ENCODE data around the gene FGGY. TPM values are rescaled to one million over a fixed set of nuclear protein-coding genes. Genes with fewer than 3 reads are reported as not detected.
"Not testable (repeated sequence)": the region's sequence is repeated elsewhere in the genome, so short reads cannot be mapped to it uniquely, and the experiment has no call there.

Gene FGGY
- total and polyA plus RNA-seq, 4 donors: 5.3 to 25.1 (median 11.9) TPM

- peaks cover 3 to 5% of the 10 kb centered on the region in 2 donors for H3K4me1 ChIP-seq (ENCODE audit: control insufficient read depth in 1 of 2, insufficient read depth in 2 of 2, low read length in 2 of 2)
- H3K36me3 ChIP-seq (ENCODE audit: control insufficient read depth in 1 of 2, insufficient read depth in 2 of 2, low read length in 1 of 2): no peaks in the 10 kb centered on the region
- H3K27me3 ChIP-seq (ENCODE audit: control insufficient read depth in 1 of 2, insufficient read depth in 2 of 2, low read length in 1 of 2): no peaks in the 10 kb centered on the region
- H3K9me3 ChIP-seq (ENCODE audit: control insufficient read depth, low read length): no peaks in the 10 kb centered on the region
- ATAC-seq (ENCODE audit: low FRiP score) (no peak), DNase-seq (peak in 1 of 2 donors; percentile 75)
- H3K27ac ChIP-seq (ENCODE audit: low read depth in 1 of 2, low read length in 2 of 2): no peak overlapping the region
- H3K4me3 ChIP-seq (ENCODE audit: low read length in 2 of 2): no peak overlapping the region
- intact Hi-C loops (cut with DNase I): loop anchor here (10.0 kb wide), 2 partner anchors 141 to 411 kb away; no protein-coding TSS in a partner anchor
- WGBS, 2 donors: 91 to 93% methylated on average over 12 of the region's 12 CpGs
These were observed 3.0 kb upstream of the FGGY start for GRCh38 chr1:59293849-59294248.

GRCh38 chr1:59294423-59294822 lies 2.5 kb upstream of the FGGY start:
- DNase-seq (no peak), ATAC-seq (ENCODE audit: low FRiP score) (no peak)
- no peak overlapping the region for H3K4me3 ChIP-seq (ENCODE audit: low read length in 2 of 2)
- H3K27me3 ChIP-seq (ENCODE audit: control insufficient read depth in 1 of 2, insufficient read depth in 2 of 2, low read length in 1 of 2): no peaks in the 10 kb centered on the region
- intact Hi-C loops (cut with DNase I): loop anchor here (10.0 kb wide), 2 partner anchors 140 to 410 kb away; no protein-coding TSS in a partner anchor
- H3K36me3 ChIP-seq (ENCODE audit: control insufficient read depth in 1 of 2, insufficient read depth in 2 of 2, low read length in 1 of 2): no peaks in the 10 kb centered on the region
- WGBS, 2 donors: 96 to 98% methylated on average over 4 of the region's 4 CpGs
- H3K27ac ChIP-seq (ENCODE audit: low read depth in 1 of 2, low read length in 2 of 2): no peak overlapping the region
- H3K9me3 ChIP-seq (ENCODE audit: control insufficient read depth, low read length): no peaks in the 10 kb centered on the region
- H3K4me1 ChIP-seq (ENCODE audit: control insufficient read depth in 1 of 2, insufficient read depth in 2 of 2, low read length in 2 of 2): peaks cover 3 to 5% of the 10 kb centered on the region in 2 donors

GRCh38 chr1:59295618-59296017 lies 1.3 kb upstream of the FGGY start:
- no peak for DNase-seq
- Histone ChIP-seq H3K27ac (ENCODE audit: low read depth in 1 of 2, low read length in 2 of 2) (peak overlapping the region; percentile 74 to 76), H3K4me1 (ENCODE audit: control insufficient read depth in 1 of 2, insufficient read depth in 2 of 2, low read length in 2 of 2) (peaks cover 3 to 5% of the 10 kb centered on the region in 2 donors), H3K4me3 (ENCODE audit: low read length in 2 of 2) (peak overlapping the region; percentile 54 to 75), H3K36me3 (ENCODE audit: control insufficient read depth in 1 of 2, insufficient read depth in 2 of 2, low read length in 1 of 2) (no peaks in the 10 kb centered on the region), H3K9me3 (ENCODE audit: control insufficient read depth, low read length) (no peaks in the 10 kb centered on the region), H3K27me3 (ENCODE audit: control insufficient read depth in 1 of 2, insufficient read depth in 2 of 2, low read length in 1 of 2) (no peaks in the 10 kb centered on the region)
- ATAC-seq (ENCODE audit: low FRiP score): no peak
- intact Hi-C loops (cut with DNase I): loop anchor here (2.0 to 10.0 kb wide), 6 partner anchors 139 to 511 kb away; partner anchors contain the start of gene JUN (in 1 of the 2)
- 19 to 23% methylated on average over 4 of the region's 4 CpGs for WGBS, 2 donors

- ATAC-seq (ENCODE audit: low FRiP score) (peak; percentile 65), DNase-seq (peak in 1 of 2 donors; percentile 73)
- H3K36me3 ChIP-seq (ENCODE audit: control insufficient read depth in 1 of 2, insufficient read depth in 2 of 2, low read length in 1 of 2): no peaks in the 10 kb centered on the region
- H3K27me3 ChIP-seq (ENCODE audit: control insufficient read depth in 1 of 2, insufficient read depth in 2 of 2, low read length in 1 of 2): no peaks in the 10 kb centered on the region
- no peaks in the 10 kb centered on the region for H3K9me3 ChIP-seq (ENCODE audit: control insufficient read depth, low read length)
- 61% methylated on average over 2 of the region's 2 CpGs for WGBS, 2 donors
- intact Hi-C loops (cut with DNase I): loop anchor here (5.0 to 10.0 kb wide), 5 partner anchors 137 to 407 kb away; no protein-coding TSS in a partner anchor
- peaks cover 3 to 5% of the 10 kb centered on the region in 2 donors for H3K4me1 ChIP-seq (ENCODE audit: control insufficient read depth in 1 of 2, insufficient read depth in 2 of 2, low read length in 2 of 2)
- peak overlapping the region in 1 of 2 donors; percentile 15 for H3K27ac ChIP-seq (ENCODE audit: low read depth in 1 of 2, low read length in 2 of 2)
- H3K4me3 ChIP-seq (ENCODE audit: low read length in 2 of 2): no peak overlapping the region
These were observed 1.2 kb downstream of the FGGY start for GRCh38 chr1:59298026-59298583.

GRCh38 chr1:59298710-59299346 lies 1.9 kb downstream of the FGGY start:
- Histone ChIP-seq H3K4me3 (ENCODE audit: low read length in 2 of 2) (no peak overlapping the region), H3K36me3 (ENCODE audit: control insufficient read depth in 1 of 2, insufficient read depth in 2 of 2, low read length in 1 of 2) (no peaks in the 10 kb centered on the region), H3K9me3 (ENCODE audit: control insufficient read depth, low read length) (no peaks in the 10 kb centered on the region), H3K4me1 (ENCODE audit: control insufficient read depth in 1 of 2, insufficient read depth in 2 of 2, low read length in 2 of 2) (peaks cover 3 to 5% of the 10 kb centered on the region in 2 donors), H3K27me3 (ENCODE audit: control insufficient read depth in 1 of 2, insufficient read depth in 2 of 2, low read length in 1 of 2) (no peaks in the 10 kb centered on the region), H3K27ac (ENCODE audit: low read depth in 1 of 2, low read length in 2 of 2) (no peak overlapping the region)
- no peak for ATAC-seq (ENCODE audit: low FRiP score)
- no peak for DNase-seq
- intact Hi-C loops (cut with DNase I): loop anchor here (5.0 to 10.0 kb wide), 5 partner anchors 136 to 406 kb away; no protein-coding TSS in a partner anchor
- WGBS, 2 donors: 95 to 96% methylated on average over 6 of the region's 6 CpGs

- H3K9me3 ChIP-seq (ENCODE audit: control insufficient read depth, low read length); ATAC-seq (ENCODE audit: low FRiP score); H3K27me3 ChIP-seq (ENCODE audit: control insufficient read depth in 1 of 2, insufficient read depth in 2 of 2, low read length in 1 of 2); H3K27ac ChIP-seq (ENCODE audit: low read depth in 1 of 2, low read length in 2 of 2); H3K4me3 ChIP-seq (ENCODE audit: low read length in 2 of 2); H3K36me3 ChIP-seq (ENCODE audit: control insufficient read depth in 1 of 2, insufficient read depth in 2 of 2, low read length in 1 of 2); DNase-seq; H3K4me1 ChIP-seq (ENCODE audit: control insufficient read depth in 1 of 2, insufficient read depth in 2 of 2, low read length in 2 of 2): not testable (repeated sequence)
- intact Hi-C loops (cut with DNase I): loop anchor here (5.0 to 10.0 kb wide), 5 partner anchors 135 to 405 kb away; no protein-coding TSS in a partner anchor
- WGBS, 2 donors: 96% methylated on average over 11 of the region's 11 CpGs
These were observed 2.8 kb downstream of the FGGY start for GRCh38 chr1:59299670-59300069.

GRCh38 chr1:59302297-59302696 lies 5.4 kb downstream of the FGGY start:
- Histone ChIP-seq H3K4me1 (ENCODE audit: control insufficient read depth in 1 of 2, insufficient read depth in 2 of 2, low read length in 2 of 2) (peaks cover 0 to 5% of the 10 kb centered on the region in 2 donors), H3K27ac (ENCODE audit: low read depth in 1 of 2, low read length in 2 of 2) (no peak overlapping the region), H3K36me3 (ENCODE audit: control insufficient read depth in 1 of 2, insufficient read depth in 2 of 2, low read length in 1 of 2) (peaks cover 0 to 2% of the 10 kb centered on the region in 2 donors), H3K9me3 (ENCODE audit: control insufficient read depth, low read length) (peaks cover 2% of the 10 kb centered on the region), H3K4me3 (ENCODE audit: low read length in 2 of 2) (no peak overlapping the region), H3K27me3 (ENCODE audit: control insufficient read depth in 1 of 2, insufficient read depth in 2 of 2, low read length in 1 of 2) (no peaks in the 10 kb centered on the region)
- 98 to 99% methylated on average over 1 of the region's 1 CpG for WGBS, 2 donors
- no peak for ATAC-seq (ENCODE audit: low FRiP score)
- no peak for DNase-seq
- intact Hi-C loops (cut with DNase I): no loop called here

- WGBS, 2 donors: 95% methylated on average over 2 of the region's 2 CpGs
- peaks cover 0 to 5% of the 10 kb centered on the region in 2 donors for H3K4me1 ChIP-seq (ENCODE audit: control insufficient read depth in 1 of 2, insufficient read depth in 2 of 2, low read length in 2 of 2)
- DNase-seq (no peak), ATAC-seq (ENCODE audit: low FRiP score) (no peak)
- H3K27ac ChIP-seq (ENCODE audit: low read depth in 1 of 2, low read length in 2 of 2): no peak overlapping the region
- H3K4me3 ChIP-seq (ENCODE audit: low read length in 2 of 2): no peak overlapping the region
- peaks cover 2% of the 10 kb centered on the region for H3K9me3 ChIP-seq (ENCODE audit: control insufficient read depth, low read length)
- peaks cover 0 to 2% of the 10 kb centered on the region in 2 donors for H3K36me3 ChIP-seq (ENCODE audit: control insufficient read depth in 1 of 2, insufficient read depth in 2 of 2, low read length in 1 of 2)
- intact Hi-C loops (cut with DNase I): no loop called here
- no peaks in the 10 kb centered on the region for H3K27me3 ChIP-seq (ENCODE audit: control insufficient read depth in 1 of 2, insufficient read depth in 2 of 2, low read length in 1 of 2)
These were observed 6.0 kb downstream of the FGGY start for GRCh38 chr1:59302871-59303270.

GRCh38 chr1:59305188-59305587 lies 8.3 kb downstream of the FGGY start:
- H3K27ac ChIP-seq (ENCODE audit: low read depth in 1 of 2, low read length in 2 of 2): no peak overlapping the region
- peaks cover 2% of the 10 kb centered on the region for H3K9me3 ChIP-seq (ENCODE audit: control insufficient read depth, low read length)
- DNase-seq (no peak), ATAC-seq (ENCODE audit: low FRiP score) (no peak)
- H3K4me3 ChIP-seq (ENCODE audit: low read length in 2 of 2): no peak overlapping the region
- no peaks in the 10 kb centered on the region for H3K27me3 ChIP-seq (ENCODE audit: control insufficient read depth in 1 of 2, insufficient read depth in 2 of 2, low read length in 1 of 2)
- H3K4me1 ChIP-seq (ENCODE audit: control insufficient read depth in 1 of 2, insufficient read depth in 2 of 2, low read length in 2 of 2): no peaks in the 10 kb centered on the region
- intact Hi-C loops (cut with DNase I): no loop called here
- H3K36me3 ChIP-seq (ENCODE audit: control insufficient read depth in 1 of 2, insufficient read depth in 2 of 2, low read length in 1 of 2): peaks cover 0 to 2% of the 10 kb centered on the region in 2 donors
